ENCODE data around the gene ALDH8A1. TPM values are rescaled to one million over a fixed set of nuclear protein-coding genes. Genes with fewer than 3 reads are reported as not detected.
"Not testable (repeated sequence)": the region's sequence is repeated elsewhere in the genome, so short reads cannot be mapped to it uniquely, and the experiment has no call there.

Gene ALDH8A1
- total RNA-seq, 1 donor from 2014 or later = 0.18 TPM

DNA sequence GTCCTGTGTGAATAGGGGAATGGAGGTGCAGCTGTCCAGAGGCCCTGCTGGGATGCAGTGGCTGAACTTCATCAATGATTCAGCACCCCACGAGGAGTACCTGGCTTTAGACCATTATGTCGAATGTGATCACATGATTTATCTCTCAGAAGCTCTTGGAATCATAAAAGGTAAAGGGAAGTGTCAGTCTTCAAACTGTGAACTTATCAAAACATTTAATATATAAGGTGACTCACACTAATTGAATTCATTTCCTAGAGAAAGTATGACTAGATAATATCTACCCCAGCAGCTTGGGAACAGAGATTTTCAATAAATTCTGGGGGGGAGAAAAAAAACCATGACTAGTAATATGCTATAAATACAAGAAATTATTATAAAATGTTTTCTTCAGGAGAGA is 29.5 kb downstream of the ALDH8A1 start:
- DNase-seq (ENCODE audit: extremely low read depth, low read depth, low spot score) = no peak

DNA sequence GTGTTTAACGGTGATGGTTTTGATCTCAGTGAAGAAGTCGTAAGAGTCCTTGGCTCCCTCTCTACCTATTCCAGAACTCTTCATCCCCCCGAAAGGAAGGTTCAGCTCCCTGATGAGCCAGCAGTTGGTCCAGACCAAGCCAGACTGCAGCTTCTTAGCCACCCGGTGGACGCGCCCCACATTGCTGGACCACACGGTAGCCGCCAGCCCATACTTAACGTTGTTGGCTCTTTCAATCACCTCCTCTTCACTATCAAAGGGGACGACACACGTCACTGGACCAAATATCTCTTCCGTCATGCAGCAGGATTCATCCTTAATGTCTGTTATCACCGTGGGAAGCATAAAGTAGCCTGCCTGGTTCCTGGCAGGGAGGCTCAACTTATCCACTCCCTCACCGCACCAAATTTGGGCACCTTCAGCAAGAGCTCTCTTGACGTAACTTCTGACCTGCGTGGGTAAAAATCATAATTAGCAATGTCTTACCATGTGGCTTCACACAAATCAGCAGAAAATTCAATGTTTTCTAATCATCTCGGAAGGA is 31.4 kb downstream of the ALDH8A1 start:
- no peak for DNase-seq (ENCODE audit: extremely low read depth, low read depth, low spot score)

DNA sequence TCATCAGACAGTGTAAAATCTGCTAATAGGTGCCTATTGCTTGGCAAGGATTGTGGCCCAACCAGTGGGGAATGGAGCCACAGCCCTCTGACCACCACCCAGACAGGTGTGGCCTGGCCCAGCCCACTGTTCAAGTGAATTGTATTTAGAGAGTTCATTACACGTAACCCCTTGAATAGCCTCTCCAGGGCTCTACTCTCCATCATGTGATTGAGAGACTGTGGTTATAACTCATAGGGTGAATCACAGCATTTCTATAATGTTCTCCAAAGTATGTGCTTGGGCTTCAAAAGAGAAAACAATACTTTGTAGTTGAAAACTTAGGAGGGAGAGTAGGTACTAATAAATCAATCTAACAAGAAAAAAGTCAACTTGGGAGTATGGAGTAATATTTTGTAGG is 38.4 kb downstream of the ALDH8A1 start:
- DNase-seq (ENCODE audit: extremely low read depth, low read depth, low spot score) = no peak

DNA sequence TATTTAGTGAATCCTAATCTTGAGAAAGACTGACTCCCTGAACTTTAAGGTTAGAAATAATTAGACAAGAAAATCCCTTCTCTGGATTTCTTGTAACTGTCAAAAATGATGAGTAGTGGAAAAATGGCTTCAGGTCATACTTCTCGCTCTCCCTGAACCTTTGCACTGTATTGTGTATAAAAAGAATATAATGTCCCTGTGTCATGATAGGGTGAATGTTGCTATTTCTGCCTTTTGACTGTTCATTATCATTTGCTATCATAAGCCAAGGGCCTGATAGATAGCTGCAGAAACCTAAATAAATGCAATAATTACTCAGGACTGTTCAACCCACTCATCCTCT is 39.3 kb downstream of the ALDH8A1 start:
- no peak for DNase-seq (ENCODE audit: extremely low read depth, low read depth, low spot score)

DNA sequence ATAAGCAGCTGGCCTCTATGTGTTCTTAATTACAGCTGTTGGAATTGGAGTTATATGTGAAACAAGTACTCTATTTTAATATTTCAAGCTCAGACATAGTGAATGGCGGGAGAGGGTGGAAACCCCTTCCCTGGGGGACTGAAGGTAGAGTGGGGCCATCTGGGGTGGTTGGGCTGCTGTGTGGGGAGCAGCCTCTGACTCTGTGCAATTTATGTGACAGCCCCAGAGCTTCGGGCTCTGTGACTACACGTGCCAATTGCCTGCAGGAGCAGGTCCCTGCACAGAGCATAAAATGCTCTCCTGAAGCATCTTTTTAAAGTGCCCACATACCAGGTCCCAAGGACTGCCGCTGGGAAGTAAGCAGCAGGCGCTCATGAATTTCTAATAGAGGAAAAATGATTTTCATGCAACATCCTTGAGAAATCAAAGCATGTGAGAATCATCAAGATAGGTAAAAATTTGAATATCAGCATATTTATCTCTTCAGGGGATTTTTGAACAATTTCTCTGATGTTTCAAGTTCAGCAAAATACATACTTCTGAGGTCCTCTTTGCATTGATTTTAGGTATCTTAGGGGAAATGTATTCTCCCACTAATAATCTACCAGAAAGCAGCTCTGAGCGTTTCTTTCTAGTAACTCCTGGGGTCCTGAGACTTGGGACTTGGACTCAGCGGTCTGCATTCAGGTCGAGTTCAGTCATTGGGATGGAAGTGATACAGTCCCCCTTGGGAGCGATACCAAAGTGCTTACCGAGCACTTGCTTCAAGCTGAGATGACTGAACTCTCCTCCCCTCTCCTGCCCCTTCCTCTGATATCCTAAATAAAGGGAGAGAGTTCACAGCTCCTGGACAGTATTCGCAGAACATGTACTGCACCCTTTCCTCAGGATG is 40.0 kb downstream of the ALDH8A1 start:
- no peak for DNase-seq (ENCODE audit: extremely low read depth, low read depth, low spot score)

DNA sequence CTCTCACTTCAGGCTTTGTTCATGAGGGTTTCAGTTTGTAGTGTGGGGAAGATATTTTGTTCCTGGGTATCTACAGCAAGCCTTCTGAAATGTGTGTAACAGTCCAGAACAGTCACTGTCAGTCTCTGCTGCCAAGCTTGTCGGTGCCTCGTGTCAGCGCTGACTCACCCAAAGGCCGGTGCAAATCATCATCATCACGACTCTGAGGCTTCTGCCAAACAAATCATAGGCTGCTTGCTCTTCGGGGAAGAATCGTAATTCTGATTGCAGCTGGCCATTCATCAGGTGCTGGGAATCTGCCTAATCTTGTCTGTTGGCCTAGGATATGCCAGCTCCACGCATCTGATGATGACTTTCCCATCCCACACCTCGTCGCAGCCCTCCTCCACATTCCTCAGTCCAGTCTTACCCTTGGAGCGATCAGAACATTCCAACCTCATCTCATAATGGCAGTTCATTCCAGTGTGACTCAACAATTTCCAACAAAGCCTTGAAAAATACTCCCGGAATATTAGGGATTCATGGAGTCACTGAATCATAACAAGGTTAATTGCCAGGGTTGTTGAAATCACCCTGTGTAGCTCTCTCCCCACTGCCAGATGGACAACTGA is 40.9 kb downstream of the ALDH8A1 start:
- peak; percentile 68 for DNase-seq (ENCODE audit: extremely low read depth, low read depth, low spot score)

DNA sequence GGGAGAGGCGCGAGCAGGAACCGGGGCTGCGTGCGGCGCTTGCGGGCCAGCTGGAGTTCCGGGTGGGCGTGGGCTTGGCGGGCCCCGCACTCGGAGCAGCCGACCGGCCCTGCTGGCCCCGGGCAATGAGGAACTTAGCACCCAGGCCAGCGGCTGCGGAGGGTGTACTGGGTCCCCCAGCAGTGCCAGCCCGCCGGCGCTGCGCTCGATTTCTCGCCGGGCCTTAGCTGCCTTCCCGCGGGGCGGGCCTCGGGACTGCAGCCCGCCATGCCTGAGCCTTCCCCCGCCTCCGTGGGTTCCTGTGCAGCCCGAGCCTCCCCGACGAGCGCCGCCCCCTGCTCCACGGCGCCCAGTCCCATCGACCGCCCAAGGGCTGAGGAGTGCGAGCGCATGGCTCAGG is 45.2 kb downstream of the ALDH8A1 start:
- not testable (repeated sequence) for DNase-seq (ENCODE audit: extremely low read depth, low read depth, low spot score)

DNA sequence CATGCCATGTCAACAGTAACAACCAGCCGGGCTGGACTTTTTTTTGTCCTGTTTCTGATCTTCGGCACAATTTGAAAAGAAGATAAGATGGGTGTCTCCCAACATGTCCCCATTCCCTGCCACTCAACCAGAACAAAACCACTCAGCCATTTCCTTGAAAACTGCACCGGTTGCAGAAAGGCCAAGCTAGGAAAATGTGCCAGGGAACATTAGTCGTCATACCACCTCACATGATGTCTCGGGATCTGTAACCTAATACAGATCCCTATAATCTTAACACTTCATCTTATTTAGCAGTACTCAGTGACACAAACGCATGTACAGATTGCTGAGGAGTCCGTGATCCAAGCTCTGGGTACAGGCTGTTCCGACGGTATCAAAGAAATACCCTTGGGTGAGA is 46.5 kb downstream of the ALDH8A1 start:
- no peak for DNase-seq (ENCODE audit: extremely low read depth, low read depth, low spot score)

DNA sequence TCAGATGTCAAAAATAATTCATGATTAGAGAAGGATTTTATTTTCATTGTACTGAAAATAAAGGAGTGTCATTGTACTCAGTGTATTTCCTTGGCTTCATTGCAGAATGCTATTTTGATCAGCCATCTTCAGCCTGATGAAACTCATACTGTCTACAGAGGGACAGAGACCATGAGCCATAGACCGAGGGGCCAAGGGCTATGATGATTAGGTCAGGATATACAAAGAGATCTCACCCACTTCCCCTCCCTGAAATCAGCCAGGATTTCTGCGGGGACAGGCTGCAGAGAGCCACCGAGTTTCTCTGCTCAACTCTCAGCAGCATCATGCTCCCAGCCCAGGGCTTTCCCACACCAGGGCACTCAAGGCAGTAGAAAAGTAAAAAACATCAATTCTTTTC is 47.0 kb downstream of the ALDH8A1 start:
- no peak for DNase-seq (ENCODE audit: extremely low read depth, low read depth, low spot score)

DNA sequence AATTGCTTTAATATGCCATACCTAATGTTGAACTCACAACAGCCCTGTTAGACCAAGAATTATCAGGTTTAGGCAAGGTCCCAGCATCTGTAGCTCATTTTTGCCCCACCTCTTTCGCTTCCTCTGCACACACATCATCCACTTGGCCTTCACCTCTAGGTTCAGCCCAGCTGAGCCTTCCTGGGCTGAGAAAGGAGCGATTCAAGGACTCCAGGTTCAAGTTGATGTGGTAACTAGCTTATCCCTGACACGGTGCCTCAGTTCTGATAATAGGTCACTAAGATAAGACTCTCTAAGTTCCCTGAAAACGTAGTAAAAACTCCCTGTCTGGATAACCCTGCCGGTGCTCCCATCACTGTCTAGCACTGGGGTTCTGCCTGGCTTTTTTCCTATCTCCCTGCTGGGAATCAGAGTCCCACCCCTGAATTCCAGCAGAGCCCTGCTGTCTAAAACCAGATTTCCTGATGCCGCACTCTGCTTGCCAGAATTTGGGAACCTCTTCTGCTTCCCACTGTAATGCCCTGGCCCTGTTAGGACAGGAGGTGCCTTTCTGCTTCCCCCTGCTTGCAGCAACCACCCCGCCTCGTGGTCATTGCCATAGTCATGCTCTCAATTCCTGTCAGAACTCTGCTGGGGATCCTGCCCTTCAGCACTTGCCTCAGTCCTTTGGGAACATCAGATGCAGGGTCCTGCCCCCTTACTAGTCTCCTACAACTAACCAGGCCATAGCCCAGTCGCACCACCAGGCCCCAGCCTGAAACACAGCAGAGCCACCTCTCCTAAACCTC is 47.6 kb downstream of the ALDH8A1 start:
- DNase-seq (ENCODE audit: extremely low read depth, low read depth, low spot score) = no peak

DNA sequence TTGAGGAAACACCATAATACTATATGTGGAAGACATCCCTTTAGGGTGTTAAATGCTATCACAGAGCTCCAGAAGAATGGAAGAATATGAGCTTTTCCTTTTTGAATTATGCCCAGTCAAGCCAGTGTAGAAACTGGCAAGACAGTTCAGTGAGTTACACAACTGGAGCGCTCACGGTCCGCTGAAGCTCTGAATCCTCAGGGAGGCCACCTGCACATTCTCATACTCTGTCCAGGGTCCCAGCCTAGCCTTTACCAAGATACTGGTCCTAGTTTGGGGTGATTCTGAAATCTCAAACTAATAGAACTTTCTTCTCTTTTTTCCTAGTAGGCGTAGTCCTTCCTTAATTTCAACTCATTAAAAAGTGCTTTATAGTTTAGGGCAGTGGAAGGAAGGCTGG is 51.3 kb downstream of the ALDH8A1 start:
- no peak for DNase-seq (ENCODE audit: extremely low read depth, low read depth, low spot score)

DNA sequence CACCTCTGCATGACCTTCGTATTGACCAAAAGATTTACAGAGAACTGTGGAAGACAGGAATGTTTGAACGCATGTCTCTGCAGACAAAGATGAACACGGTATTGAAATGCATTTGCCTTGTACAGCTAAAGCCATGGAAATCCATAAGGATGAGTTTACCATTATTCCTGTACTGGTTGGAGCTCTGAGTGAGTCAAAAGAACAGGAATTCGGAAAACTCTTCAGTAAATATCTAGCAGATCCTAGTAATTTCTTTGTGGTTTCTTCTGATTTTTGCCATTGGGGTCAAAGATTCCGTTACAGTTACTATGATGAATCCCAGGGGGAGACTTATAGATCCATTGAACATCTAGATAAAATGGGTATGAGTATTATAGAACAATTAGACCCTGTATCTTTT is 51.7 kb downstream of the ALDH8A1 start:
- not testable (repeated sequence) for DNase-seq (ENCODE audit: extremely low read depth, low read depth, low spot score)

DNA sequence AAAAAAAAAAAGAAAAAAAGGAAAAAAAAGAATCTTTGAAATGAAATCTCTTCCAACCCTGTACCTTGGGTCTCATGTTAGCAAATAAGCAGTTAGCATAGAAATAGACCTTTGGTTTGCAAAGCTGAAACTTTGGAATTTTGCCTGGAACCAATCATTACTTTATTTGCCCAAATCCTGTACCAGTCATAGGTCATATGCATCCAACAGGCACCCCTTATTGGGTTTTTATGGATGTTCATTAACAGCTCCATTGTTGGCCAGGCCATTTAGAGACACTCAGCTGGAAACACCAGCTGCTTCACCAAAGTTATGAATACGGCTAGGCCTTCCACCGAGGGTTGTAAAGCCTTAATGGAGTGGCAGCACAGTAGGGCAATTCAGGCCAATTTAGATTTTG is 53.0 kb downstream of the ALDH8A1 start:
- DNase-seq (ENCODE audit: extremely low read depth, low read depth, low spot score) = no peak

DNA sequence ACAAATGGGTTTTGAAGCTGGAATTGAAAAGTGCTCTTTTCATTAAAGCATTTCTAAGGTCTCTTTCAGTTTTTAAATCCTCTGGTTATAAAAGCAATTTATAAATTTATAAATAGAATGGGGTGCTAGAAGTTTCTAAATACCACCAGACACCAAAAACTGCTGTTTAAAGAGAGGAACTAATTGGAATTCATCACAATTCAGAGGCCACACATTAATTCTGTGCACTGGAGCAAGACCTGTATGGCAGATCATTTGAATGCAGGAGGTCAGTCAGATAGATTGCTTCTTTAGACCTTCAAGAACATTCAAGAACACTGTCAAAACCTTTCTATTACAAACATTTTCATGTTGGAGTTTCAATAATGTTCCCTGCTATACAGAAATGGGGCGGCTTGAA is 55.1 kb downstream of the ALDH8A1 start:
- DNase-seq (ENCODE audit: extremely low read depth, low read depth, low spot score) = no peak

DNA sequence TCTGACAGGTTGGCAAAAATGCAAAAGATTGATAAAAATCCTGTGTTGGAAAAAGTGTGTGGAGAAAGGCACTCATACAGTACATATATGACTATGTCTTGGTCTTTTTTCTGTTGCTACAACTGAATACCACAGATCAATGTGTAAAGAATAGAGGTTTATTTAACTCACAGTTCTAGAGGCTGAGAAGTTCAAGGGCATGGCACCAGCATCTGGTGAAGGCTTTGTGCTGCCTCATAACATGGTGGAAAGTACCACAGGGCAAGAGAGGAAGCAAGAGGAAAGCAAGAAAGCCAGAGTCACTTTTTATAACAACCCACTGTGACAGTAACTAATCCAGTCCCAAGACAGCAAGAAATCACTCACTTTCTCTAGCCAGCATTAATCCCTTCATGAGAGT is 57.5 kb downstream of the ALDH8A1 start:
- no peak for DNase-seq (ENCODE audit: extremely low read depth, low read depth, low spot score)

DNA sequence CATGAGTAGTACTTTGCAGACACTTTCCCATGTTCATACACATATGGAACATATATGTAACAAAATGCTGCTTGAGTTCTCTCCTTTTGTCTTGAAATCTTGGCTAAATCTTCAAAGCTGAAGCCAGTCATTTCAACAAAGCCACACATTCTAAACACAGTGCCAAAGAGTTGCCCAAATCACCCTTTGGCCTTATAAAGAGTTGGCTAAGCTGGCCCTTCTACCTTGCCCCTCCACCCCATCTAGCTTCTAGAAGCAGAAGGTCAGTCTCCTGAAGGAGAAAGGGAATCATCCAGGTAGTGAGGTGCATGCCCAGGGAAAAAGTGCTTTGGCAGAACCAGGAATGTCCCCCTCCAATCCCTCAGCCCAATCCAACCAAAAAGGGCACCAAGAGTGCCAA is 58.3 kb downstream of the ALDH8A1 start:
- no peak for DNase-seq (ENCODE audit: extremely low read depth, low read depth, low spot score)

DNA sequence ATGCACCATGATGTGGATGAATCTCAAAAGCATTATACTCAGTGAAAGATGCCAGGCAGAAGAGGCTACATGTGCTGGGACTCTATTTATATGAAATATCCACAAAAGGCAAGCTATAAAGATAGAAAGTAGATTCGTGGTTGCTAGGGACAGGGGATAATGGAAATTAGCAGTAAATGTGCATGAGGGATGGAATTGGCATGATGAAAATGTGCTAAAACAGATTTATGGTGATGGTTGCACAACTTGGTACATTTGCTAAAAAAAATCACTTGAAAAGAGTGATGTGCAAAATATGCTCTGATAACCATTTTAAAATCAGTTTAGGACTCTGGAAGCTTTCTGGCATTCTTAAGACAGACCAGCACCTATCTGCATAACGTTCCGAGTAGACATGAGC is 61.6 kb downstream of the ALDH8A1 start:
- no peak for DNase-seq (ENCODE audit: extremely low read depth, low read depth, low spot score)

DNA sequence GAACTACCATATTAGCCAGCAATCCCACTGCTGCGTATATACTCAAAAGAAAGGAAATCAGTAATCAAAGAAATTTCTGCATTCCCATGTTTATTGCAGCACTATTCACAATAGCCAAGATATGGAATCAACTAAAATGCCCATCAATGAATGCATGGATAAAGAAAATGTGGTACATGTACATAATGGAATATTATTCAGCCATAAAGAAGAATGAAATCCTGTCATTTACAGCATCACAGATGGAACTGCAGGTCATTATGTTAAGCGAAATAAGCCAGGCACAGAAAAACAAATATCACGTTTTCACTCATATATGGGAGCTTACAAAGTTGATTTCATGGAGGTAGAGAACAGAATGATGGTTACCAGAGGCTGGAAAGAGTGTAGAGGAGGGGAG is 65.1 kb downstream of the ALDH8A1 start:
- DNase-seq (ENCODE audit: extremely low read depth, low read depth, low spot score) = no peak

DNA sequence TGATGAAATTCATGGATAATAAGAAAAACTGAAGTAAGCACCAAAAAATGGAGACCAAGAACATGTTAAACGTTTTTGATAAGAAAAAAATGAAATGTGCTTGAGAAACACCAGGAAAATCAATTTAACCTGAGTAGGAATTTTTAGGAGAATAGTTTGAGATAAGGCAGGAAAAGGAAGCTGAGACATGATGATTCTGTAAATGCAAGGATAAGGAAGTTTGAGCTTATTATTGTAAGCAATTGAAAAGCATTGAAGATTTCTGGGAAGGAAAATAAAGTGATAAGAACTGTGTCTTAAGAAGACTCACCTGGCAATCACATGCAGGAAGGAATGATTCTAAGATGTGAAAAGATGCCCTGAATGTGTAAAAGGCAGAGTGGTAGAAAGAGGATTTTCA is 66.6 kb downstream of the ALDH8A1 start:
- no peak for DNase-seq (ENCODE audit: extremely low read depth, low read depth, low spot score)

DNA sequence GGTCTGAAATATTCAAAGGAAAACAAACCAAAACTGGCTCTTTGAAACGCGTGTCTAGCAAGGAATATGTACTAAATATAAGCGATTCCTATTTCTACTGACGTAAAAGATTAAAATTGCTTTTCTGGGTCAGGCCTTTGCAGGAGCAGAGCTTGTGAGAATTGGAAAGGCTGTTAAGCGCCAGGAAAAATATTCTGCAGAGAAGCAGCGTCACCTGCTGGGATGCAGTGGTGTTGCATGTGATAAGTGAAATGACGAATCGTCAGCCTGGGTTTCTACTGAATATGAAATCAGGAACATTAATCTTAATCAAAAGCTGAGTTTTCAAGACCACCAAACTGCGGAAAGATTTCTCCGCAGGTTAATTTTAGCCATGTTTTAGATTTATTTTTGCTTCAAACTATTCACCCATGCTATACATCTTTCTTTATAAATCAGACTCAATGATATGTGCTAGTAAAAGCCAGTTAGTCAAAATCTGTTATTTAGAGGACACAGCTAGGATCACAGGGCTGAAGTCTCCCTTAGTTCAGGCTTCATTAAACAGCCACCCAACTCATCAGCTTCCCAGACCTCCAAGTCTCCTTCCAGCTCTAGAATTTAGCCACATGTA is 67.4 kb downstream of the ALDH8A1 start:
- DNase-seq (ENCODE audit: extremely low read depth, low read depth, low spot score) = peak; percentile 62
